Measurements from ENCODE around the gene ASXL2.

DNA sequence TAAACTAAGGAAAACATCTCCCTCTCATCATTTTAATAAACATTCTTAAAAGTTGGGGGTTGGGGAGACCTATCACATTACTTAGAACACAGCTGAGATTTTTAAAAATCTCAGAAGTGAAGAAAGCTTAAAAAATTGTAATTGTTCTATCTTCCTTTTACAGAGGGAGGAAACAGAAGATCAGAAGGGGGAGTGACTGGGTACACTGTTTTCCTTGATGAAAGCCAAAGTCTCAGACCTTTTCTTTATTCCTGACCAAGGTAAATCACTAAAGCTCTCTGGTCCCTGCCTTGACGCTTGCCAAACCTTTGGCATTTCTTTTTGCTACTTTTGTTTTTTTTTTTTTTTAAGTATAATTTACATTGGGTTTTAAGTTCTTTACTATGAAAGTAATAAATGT, 119.9 kb downstream of the ASXL2 start:
- TF ChIP-seq, protein P1, sequence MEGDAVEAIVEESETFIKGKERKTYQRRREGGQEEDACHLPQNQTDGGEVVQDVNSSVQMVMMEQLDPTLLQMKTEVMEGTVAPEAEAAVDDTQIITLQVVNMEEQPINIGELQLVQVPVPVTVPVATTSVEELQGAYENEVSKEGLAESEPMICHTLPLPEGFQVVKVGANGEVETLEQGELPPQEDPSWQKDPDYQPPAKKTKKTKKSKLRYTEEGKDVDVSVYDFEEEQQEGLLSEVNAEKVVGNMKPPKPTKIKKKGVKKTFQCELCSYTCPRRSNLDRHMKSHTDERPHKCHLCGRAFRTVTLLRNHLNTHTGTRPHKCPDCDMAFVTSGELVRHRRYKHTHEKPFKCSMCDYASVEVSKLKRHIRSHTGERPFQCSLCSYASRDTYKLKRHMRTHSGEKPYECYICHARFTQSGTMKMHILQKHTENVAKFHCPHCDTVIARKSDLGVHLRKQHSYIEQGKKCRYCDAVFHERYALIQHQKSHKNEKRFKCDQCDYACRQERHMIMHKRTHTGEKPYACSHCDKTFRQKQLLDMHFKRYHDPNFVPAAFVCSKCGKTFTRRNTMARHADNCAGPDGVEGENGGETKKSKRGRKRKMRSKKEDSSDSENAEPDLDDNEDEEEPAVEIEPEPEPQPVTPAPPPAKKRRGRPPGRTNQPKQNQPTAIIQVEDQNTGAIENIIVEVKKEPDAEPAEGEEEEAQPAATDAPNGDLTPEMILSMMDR (IDR thresholded peaks at IDR 0.05; ENCODE audit: insufficient read depth, low read length) = no peak
- no peak for TF ChIP-seq POLR2AphosphoS5 (IDR thresholded peaks at IDR 0.05; ENCODE audit: low read depth)
- no peak for TF ChIP-seq GABPA (IDR thresholded peaks at IDR 0.05; ENCODE audit: low read depth)
- TF ChIP-seq, protein P2, sequence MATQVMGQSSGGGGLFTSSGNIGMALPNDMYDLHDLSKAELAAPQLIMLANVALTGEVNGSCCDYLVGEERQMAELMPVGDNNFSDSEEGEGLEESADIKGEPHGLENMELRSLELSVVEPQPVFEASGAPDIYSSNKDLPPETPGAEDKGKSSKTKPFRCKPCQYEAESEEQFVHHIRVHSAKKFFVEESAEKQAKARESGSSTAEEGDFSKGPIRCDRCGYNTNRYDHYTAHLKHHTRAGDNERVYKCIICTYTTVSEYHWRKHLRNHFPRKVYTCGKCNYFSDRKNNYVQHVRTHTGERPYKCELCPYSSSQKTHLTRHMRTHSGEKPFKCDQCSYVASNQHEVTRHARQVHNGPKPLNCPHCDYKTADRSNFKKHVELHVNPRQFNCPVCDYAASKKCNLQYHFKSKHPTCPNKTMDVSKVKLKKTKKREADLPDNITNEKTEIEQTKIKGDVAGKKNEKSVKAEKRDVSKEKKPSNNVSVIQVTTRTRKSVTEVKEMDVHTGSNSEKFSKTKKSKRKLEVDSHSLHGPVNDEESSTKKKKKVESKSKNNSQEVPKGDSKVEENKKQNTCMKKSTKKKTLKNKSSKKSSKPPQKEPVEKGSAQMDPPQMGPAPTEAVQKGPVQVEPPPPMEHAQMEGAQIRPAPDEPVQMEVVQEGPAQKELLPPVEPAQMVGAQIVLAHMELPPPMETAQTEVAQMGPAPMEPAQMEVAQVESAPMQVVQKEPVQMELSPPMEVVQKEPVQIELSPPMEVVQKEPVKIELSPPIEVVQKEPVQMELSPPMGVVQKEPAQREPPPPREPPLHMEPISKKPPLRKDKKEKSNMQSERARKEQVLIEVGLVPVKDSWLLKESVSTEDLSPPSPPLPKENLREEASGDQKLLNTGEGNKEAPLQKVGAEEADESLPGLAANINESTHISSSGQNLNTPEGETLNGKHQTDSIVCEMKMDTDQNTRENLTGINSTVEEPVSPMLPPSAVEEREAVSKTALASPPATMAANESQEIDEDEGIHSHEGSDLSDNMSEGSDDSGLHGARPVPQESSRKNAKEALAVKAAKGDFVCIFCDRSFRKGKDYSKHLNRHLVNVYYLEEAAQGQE (IDR thresholded peaks at IDR 0.05; ENCODE audit: insufficient replicate concordance, low read depth) = no peak
- TF ChIP-seq SPI1 (IDR thresholded peaks at IDR 0.05; ENCODE audit: borderline replicate concordance, low read depth) = no peak
